GM12874 (cell line): Measurements from ENCODE around the gene METTL21A.

Experiments used
- TF ChIP-seq, protein P1 (sequence below): IDR thresholded peaks from 2 replicates; pipeline ENCODE4 v1.5.1; 2011; ENCODE audit warnings: low read depth, mild to moderate bottlenecking, control low read depth, low read length, moderate library complexity; ENCODE audit not compliant: insufficient read depth

METTL21A gene

DNA sequence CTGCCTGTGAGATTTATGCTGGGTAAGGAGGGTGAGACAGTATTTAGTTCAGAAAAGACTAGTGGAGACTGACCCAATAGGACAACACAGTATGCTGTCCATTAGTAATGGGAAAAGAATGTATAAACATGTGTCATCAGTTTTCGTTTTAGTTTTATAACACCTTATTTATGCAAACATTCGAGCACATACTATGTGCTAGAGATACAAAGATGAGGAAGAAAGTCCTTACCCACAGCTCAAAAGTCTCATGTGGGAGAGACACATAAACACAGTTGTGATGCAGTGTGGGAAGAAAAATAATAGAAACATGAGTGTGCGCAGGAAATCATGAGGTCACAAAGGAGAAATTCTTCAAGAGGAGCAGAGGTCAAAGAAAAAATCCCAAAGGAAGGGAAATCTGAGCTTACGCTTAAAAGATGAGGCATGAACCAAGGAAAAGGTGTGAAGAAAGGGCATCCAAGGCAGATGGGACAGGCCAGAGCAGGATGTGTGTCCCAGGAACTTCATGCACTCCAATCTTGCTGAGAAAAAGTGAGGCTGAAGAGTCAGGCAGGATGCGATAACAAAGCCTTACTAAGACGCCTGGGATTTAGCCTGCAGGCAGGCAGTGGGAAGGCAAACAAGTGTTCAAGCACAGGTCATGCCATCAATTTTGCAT is 8.1 kb downstream of the METTL21A start:
- TF ChIP-seq, protein P1, sequence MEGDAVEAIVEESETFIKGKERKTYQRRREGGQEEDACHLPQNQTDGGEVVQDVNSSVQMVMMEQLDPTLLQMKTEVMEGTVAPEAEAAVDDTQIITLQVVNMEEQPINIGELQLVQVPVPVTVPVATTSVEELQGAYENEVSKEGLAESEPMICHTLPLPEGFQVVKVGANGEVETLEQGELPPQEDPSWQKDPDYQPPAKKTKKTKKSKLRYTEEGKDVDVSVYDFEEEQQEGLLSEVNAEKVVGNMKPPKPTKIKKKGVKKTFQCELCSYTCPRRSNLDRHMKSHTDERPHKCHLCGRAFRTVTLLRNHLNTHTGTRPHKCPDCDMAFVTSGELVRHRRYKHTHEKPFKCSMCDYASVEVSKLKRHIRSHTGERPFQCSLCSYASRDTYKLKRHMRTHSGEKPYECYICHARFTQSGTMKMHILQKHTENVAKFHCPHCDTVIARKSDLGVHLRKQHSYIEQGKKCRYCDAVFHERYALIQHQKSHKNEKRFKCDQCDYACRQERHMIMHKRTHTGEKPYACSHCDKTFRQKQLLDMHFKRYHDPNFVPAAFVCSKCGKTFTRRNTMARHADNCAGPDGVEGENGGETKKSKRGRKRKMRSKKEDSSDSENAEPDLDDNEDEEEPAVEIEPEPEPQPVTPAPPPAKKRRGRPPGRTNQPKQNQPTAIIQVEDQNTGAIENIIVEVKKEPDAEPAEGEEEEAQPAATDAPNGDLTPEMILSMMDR: no peak

- TF ChIP-seq, protein P1: no peak
Measured at GRCh38 chr2:207616185-207616584, 9.0 kb downstream of the METTL21A start.

DNA sequence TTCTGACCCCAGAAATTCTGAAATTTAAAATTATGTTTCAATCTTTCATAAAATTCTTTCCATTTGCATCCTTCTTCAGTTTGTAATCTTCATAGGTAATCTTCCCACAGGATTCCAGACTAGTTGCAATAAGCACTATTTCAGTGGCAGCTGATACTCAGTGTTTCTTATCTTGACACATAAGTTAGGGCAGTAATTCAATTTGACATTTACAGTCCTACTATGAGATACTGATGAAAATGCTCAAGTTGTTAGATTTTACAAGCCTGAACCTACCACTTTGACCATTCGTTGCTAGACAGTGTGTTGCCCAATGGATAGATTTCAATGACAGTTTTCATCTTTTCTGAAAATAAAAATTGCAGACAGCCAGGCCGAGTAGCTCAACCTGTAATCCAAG is 10.4 kb downstream of the METTL21A start:
- TF ChIP-seq, protein P1: no peak

DNA sequence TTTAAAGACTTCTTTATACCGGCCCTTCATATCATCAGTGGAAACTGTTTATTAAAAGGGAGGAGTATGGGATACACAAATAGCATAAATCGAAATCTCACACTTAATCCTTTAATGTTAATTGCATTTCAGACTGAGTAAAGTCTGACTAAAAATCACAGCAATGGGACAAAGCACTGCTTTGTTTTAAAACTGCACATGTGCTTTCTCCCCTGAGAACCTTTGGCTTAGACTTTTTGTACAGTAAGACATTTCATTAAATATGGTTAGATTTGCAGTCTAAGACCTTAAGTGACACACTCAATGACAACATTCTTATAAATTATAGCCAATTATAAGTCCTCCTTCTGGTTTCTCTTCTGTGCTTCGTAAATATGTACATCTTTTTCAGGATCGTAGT is 12.5 kb downstream of the METTL21A start:
- TF ChIP-seq, protein P1: no peak

GRCh38 chr2:207606829-207607228 is 18.4 kb downstream of the METTL21A start:
- TF ChIP-seq, protein P1: no peak

GRCh38 chr2:207606399-207606798 is 18.8 kb downstream of the METTL21A start:
- TF ChIP-seq, protein P1: no peak

- TF ChIP-seq, protein P1: no peak
Measured at GRCh38 chr2:207603486-207603885, 21.7 kb downstream of the METTL21A start.
